OCI-LY3 (cell line): Measurements from ENCODE around the gene NPC1L1.

ENCODE experiments used
- H2AFZ ChIP-seq: fragments of 200-600, 300-600 bp; shearing (Covaris generic); 2 replicates; pipeline ENCODE4 v1.6.0; 2014; ENCODE audit warnings: antibody characterized with exemption, low read depth, low read length
- H3K27ac ChIP-seq: fragments of 200-600, 300-600 bp; sonication (generic); 2 replicates; pipeline ENCODE4 v1.5.1; 2014; ENCODE audit warnings: mild to moderate bottlenecking, low read length, moderate library complexity, mixed read lengths
- H3K27me3 ChIP-seq: fragments of 200-600, 300-600 bp; sonication (generic); 2 replicates; pipeline ENCODE4 v1.6.1; 2014; ENCODE audit warnings: low read depth, low read length, mixed read lengths
- H3K36me3 ChIP-seq: fragments of 200-600, 300-600 bp; sonication (generic); replicated peaks from 2 replicates; pipeline ENCODE3; 2014; ENCODE audit warnings: low read depth, low read length, mixed read lengths
- H3K4me1 ChIP-seq: fragments of 300-600, 200-600 bp; sonication (generic); 2 replicates; pipeline ENCODE4 v1.6.1; 2014; ENCODE audit warnings: low read length, mixed read lengths
- H3K4me2 ChIP-seq: fragments of 200-600, 300-600 bp; sonication (generic); 2 replicates; pipeline ENCODE4 v1.6.1; 2014; ENCODE audit warnings: low read length, mixed read lengths
- H3K4me3 ChIP-seq: fragments of 300-600, 200-600 bp; sonication (generic); 2 replicates; pipeline ENCODE4 v1.5.1; 2014; ENCODE audit warnings: antibody characterized with exemption, mild to moderate bottlenecking, low read length, moderate library complexity
- H3K79me2 ChIP-seq: fragments of 300-600, 200-600 bp; shearing (Covaris generic); 2 replicates; pipeline ENCODE4 v1.6.1; 2014; ENCODE audit warnings: mild to moderate bottlenecking, low read length, mixed read lengths
- H3K9ac ChIP-seq: fragments of 300-600, 200-600 bp; shearing (Covaris generic); 2 replicates; pipeline ENCODE4 v1.6.0; 2014; ENCODE audit warnings: mild to moderate bottlenecking, low read length, moderate library complexity
- H3K9me3 ChIP-seq: fragments of 200-600, 300-600 bp; shearing (Covaris generic); 2 replicates; pipeline ENCODE4 v1.6.1; 2014; ENCODE audit warnings: low read length, mixed read lengths; ENCODE audit not compliant: insufficient read depth
- H4K20me1 ChIP-seq: fragments of 200-600, 300-600 bp; sonication (generic); 2 replicates; pipeline ENCODE4 v1.6.1; 2016; ENCODE audit warnings: low read length, mixed read lengths; ENCODE audit not compliant: insufficient read depth
- CTCF ChIP-seq: fragments of 200-600, 300-600 bp; sonication (generic); IDR thresholded peaks from 2 replicates; pipeline ENCODE4 v1.5.1; 2014; ENCODE audit warnings: antibody characterized with exemption, low read length, low read depth
- EZH2phosphoT487 ChIP-seq: fragments of 200-600 bp; shearing (Covaris generic); IDR thresholded peaks from 2 replicates; pipeline ENCODE4 v1.6.1; 2018; ENCODE audit warnings: antibody characterized with exemption, mixed run types, low read depth

The NPC1L1 gene

GRCh38 chr7:44541028-44541869 is at the start of gene NPC1L1:
Gene NPC1L1, minus strand, starts transcription at chr7:44541330. Its CDS starts 71 bp downstream, at chr7:44541259.
- H3K9ac ChIP-seq = no peak within 1 kb of the TSS
- H3K27ac ChIP-seq = no peak within 1 kb of the TSS
- TF ChIP-seq EZH2phosphoT487 = no peak
- TF ChIP-seq CTCF = no peak
- H3K4me2 ChIP-seq = no peak within 1 kb of the TSS
- no peaks in the 10 kb centered on the region for H3K9me3 ChIP-seq
- no peak within 1 kb of the TSS for H3K4me3 ChIP-seq
- no peaks in the 10 kb centered on the region for H4K20me1 ChIP-seq
- H3K36me3 ChIP-seq = no peaks in the 10 kb centered on the region
- no peaks in the 10 kb centered on the region for H3K79me2 ChIP-seq
- H2AFZ ChIP-seq = no peak within 1 kb of the TSS
- no peaks in the 10 kb centered on the region for H3K4me1 ChIP-seq
- H3K27me3 ChIP-seq = no peaks in the 10 kb centered on the region

GRCh38 chr7:44590910-44591309 is 49.8 kb upstream of the NPC1L1 start:
- H2AFZ ChIP-seq = no peak overlapping the region
- H4K20me1 ChIP-seq = no peaks in the 10 kb centered on the region
- peaks cover 5% of the 10 kb centered on the region for H3K4me1 ChIP-seq
- H3K4me3 ChIP-seq = no peak overlapping the region
- H3K36me3 ChIP-seq = no peaks in the 10 kb centered on the region
- no peak overlapping the region for H3K27ac ChIP-seq
- TF ChIP-seq EZH2phosphoT487 = no peak
- H3K9ac ChIP-seq = no peak overlapping the region
- H3K27me3 ChIP-seq = no peaks in the 10 kb centered on the region
- no peaks in the 10 kb centered on the region for H3K79me2 ChIP-seq
- H3K9me3 ChIP-seq = no peaks in the 10 kb centered on the region
- no peak overlapping the region for H3K4me2 ChIP-seq

GRCh38 chr7:44587843-44588711 is 46.9 kb upstream of the NPC1L1 start:
- Histone ChIP-seq H3K4me3 (0 out of 2 replicates have a peak overlapping the region, but pooled peaks have one; percentile 7), H3K36me3 (no peaks in the 10 kb centered on the region), H3K4me2 (peak overlapping the region; percentile 56), H4K20me1 (no peaks in the 10 kb centered on the region), H2AFZ (peak overlapping the region; percentile 66; the same call in 1 of the 2 replicates), H3K9me3 (no peaks in the 10 kb centered on the region), H3K9ac (peak overlapping the region; percentile 25; the same call in 1 of the 2 replicates), H3K27ac (no peak overlapping the region), H3K27me3 (no peaks in the 10 kb centered on the region), H3K79me2 (no peaks in the 10 kb centered on the region), H3K4me1 (peaks cover 6% of the 10 kb centered on the region)
- peak; percentile 86 for TF ChIP-seq CTCF
- TF ChIP-seq EZH2phosphoT487 = no peak

GRCh38 chr7:44583146-44583865 is 42.2 kb upstream of the NPC1L1 start:
- H3K36me3 ChIP-seq = peaks cover 20% of the 10 kb centered on the region
- H3K4me3 ChIP-seq = peak overlapping the region; percentile 93
- no peak overlapping the region for H3K27ac ChIP-seq
- H2AFZ ChIP-seq = no peak overlapping the region
- H3K79me2 ChIP-seq = peaks cover 29% of the 10 kb centered on the region
- H3K4me2 ChIP-seq = peak overlapping the region; percentile 85
- H3K9me3 ChIP-seq = no peaks in the 10 kb centered on the region
- no peaks in the 10 kb centered on the region for H3K27me3 ChIP-seq
- TF ChIP-seq CTCF = no peak
- no peak for TF ChIP-seq EZH2phosphoT487
- H3K9ac ChIP-seq = peak overlapping the region; percentile 94
- peaks cover 3% of the 10 kb centered on the region; the same call in 1 of the 2 replicates for H4K20me1 ChIP-seq
- H3K4me1 ChIP-seq = peaks cover 11% of the 10 kb centered on the region
